Measurements from ENCODE around the gene PPP1R7.

GRCh38 chr2:241203218-241204009, 53.1 kb downstream of the PPP1R7 start:
- TF ChIP-seq CTCF (IDR thresholded peaks at IDR 0.05) (no peak), POLR2AphosphoS5 (IDR thresholded peaks at IDR 0.05) (no peak), POLR2A (IDR thresholded peaks at IDR 0.05; ENCODE audit: low read depth) (no peak), EP300 (IDR thresholded peaks at IDR 0.05) (no peak)

Data from esophagus muscularis mucosa (tissue), 4 donors.